GM18907 (cell line): ENCODE measurements around the gene ANKRD44.
"Not testable (repeated sequence)": the region's sequence is repeated elsewhere in the genome, so short reads cannot be mapped to it uniquely, and the experiment has no call there.

ENCODE experiments used
- ATAC-seq: cut with Tn5 transposase; IDR thresholded peaks from one replicate; pipeline ENCODE4 v1.9.1; 2021; ENCODE audit warnings: mild to moderate bottlenecking, moderate library complexity; ENCODE audit not compliant: unreplicated experiment

Gene ANKRD44

GRCh38 chr2:197057959-197058358 lies 252.6 kb downstream of the ANKRD44 start:
- no peak for ATAC-seq

- ATAC-seq, result no peak
Observed at GRCh38 chr2:197055045-197055444, 255.5 kb downstream of the ANKRD44 start.

- no peak for ATAC-seq
Observed at GRCh38 chr2:197054437-197054836, 256.1 kb downstream of the ANKRD44 start.

GRCh38 chr2:197052356-197052755 lies 258.2 kb downstream of the ANKRD44 start:
- ATAC-seq, result no peak

GRCh38 chr2:197045115-197045514 lies 265.5 kb downstream of the ANKRD44 start:
- no peak for ATAC-seq

GRCh38 chr2:197042739-197043196 lies 267.8 kb downstream of the ANKRD44 start:
- peak; percentile 53 for ATAC-seq

- no peak for ATAC-seq
Observed at GRCh38 chr2:197037863-197038398, 272.6 kb downstream of the ANKRD44 start.

- no peak for ATAC-seq
Observed at GRCh38 chr2:197035002-197035401, 275.6 kb downstream of the ANKRD44 start.

GRCh38 chr2:197034292-197034691 lies 276.3 kb downstream of the ANKRD44 start:
- ATAC-seq, result no peak

GRCh38 chr2:197033222-197033621 lies 277.4 kb downstream of the ANKRD44 start:
- no peak for ATAC-seq

GRCh38 chr2:197031803-197032202 lies 278.8 kb downstream of the ANKRD44 start:
- no peak for ATAC-seq

- no peak for ATAC-seq
Observed at GRCh38 chr2:197030090-197030489, 280.5 kb downstream of the ANKRD44 start.

- ATAC-seq, result no peak
Observed at GRCh38 chr2:197028633-197029032, 281.9 kb downstream of the ANKRD44 start.

- no peak for ATAC-seq
Observed at GRCh38 chr2:197028230-197028629, 282.4 kb downstream of the ANKRD44 start.

- no peak for ATAC-seq
Observed at GRCh38 chr2:197024206-197024605, 286.4 kb downstream of the ANKRD44 start.

- not testable (repeated sequence) for ATAC-seq
Observed at GRCh38 chr2:197020921-197021320, 289.7 kb downstream of the ANKRD44 start.

GRCh38 chr2:197013098-197013497 lies 297.5 kb downstream of the ANKRD44 start:
- no peak for ATAC-seq

GRCh38 chr2:197011801-197012641 lies 298.6 kb downstream of the ANKRD44 start:
- ATAC-seq, result peak; percentile 71

GRCh38 chr2:197011021-197011417 lies 299.6 kb downstream of the ANKRD44 start:
- no peak for ATAC-seq

- ATAC-seq, result no peak
Observed at GRCh38 chr2:197010200-197011020, 300.2 kb downstream of the ANKRD44 start.

- not testable (repeated sequence) for ATAC-seq
Observed at GRCh38 chr2:197008741-197009341, 301.7 kb downstream of the ANKRD44 start.
